K562 treated with DMSO at 1 percent for 48 hours (cell line): Measurements from ENCODE around the gene BRD4. TPM values are rescaled to one million over a fixed set of nuclear protein-coding genes. Genes with fewer than 3 reads are reported as not detected.

Source experiments
- total RNA-seq: library from RNA; unstranded; fragments of 300-600 nt; gene quantifications from 2 replicates; pipeline ENCODE4 v1.2.3, GENCODE V29; 2022; ENCODE audit warnings: low replicate concordance; ENCODE audit errors: extremely low read depth

Gene BRD4
- total RNA-seq = not detected in 2 replicates

GRCh38 chr19:15332311-15332996 is at the start of gene BRD4:
Gene BRD4, minus strand, starts transcription at chr19:15332539. Its CDS starts 59,440 bp downstream, at chr19:15273099.

DNA sequence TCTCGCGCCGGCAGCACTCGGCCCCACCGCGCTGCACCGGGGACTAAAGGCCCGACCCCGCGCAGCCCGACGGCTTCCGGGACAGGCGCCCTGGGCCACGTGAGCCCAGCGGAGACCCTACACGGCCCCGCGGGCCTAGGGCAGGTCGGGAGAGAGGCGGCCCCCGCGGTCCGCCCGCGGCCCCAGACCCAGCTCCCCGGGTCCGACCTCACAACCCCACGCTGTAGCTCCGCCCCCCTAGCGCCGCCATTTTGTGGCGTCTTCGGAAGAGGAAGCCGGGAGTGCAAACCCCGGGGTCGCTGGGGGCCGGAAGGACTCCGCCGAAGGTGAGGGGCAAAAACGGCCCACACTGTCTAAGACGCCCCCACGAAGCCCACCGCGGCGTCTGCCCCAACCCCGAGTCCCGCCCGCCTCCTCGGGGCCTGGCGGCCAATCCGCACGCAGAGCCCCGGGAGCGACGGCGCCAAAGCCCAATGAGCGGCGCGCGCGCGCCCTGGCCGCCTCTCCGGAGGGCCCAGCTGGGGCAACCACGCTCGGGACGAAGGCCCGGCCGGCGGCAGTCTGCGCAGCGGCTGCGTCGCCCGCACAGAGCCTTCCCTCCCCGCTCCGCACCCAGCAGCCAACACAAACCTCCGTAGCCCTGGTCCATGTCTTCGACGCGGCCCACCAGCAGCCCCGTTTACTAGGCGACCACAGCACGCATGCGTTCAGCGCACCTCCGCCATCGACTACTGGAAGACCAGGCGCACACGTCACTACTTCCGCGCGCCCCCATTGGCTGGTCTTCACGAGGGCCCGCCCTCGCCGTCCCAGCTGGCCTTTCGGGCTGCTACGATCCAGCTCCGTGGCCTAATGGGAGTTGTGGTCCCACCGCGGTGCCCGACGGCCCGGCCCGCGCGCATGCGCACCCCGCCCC is 47.0 kb upstream of the BRD4 start, which contains the start of gene AKAP8:
Gene AKAP8 (minus strand): TSS at position 705 of the 916 bp plus-strand sequence. CDS start 56 bp downstream, at position 649.

DNA sequence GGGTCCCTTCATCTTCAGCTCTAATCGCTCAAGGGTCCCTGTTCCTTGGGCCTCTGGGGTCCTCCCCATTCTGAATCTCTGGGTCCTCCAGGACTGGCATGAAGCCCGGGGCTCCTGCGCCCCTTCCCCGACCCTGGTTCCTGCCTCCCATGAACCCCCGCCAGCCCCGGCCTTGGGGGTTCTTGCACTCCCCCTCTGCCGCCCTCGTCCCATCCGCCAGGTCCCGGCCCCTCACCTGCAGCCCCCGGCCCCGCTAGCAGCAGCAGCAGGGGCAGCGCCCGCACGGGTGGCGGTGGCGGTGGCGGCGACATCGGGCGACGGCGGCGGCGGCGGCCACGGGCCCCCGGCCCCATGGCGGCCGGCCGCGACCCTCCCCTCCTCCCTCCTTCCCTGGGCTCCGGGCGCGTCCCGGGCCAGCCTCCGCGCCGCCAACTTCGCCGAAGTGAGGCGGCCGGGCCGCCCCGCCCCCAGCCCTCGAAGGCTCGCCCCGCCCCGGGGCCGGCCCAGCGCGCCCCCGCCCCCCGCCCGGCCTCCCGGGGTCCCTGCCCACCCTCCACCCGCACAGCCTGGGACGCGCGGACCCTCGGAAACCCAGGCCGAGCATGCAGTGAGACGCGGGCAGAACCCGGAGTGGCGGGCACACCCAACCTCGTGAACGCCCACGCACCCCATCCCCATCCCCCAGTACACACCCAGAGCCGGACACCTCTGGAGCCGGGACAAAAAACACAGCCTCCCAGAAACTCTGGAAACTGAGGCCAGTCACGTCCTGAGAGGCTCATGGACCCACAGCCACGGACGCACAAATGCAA is 131.6 kb downstream of the BRD4 start, which contains the start of gene NOTCH3:
Gene NOTCH3 (minus strand): TSS at position 443 of the 812 bp plus-strand sequence. CDS start 90 bp downstream, at position 353.

Other genes starting within 250 kb of the BRD4 start
- gene SYDE1, start 225.1 kb downstream of the BRD4 start, total RNA-seq = not detected in 2 replicates
- gene NOTCH3, start 131.5 kb downstream of the BRD4 start, total RNA-seq = not detected in 2 replicates
- gene EPHX3, start 100.1 kb downstream of the BRD4 start, total RNA-seq = not detected in 2 replicates
- not detected in 2 replicates for gene AKAP8, start 47.2 kb upstream of the BRD4 start, total RNA-seq
- gene AKAP8L, start 86.4 kb upstream of the BRD4 start, total RNA-seq = not detected in 2 replicates
- not detected in 2 replicates for gene WIZ, start 117.4 kb upstream of the BRD4 start, total RNA-seq
- gene RASAL3, start 132.0 kb upstream of the BRD4 start, total RNA-seq = not detected in 2 replicates
- not detected in 2 replicates for gene PGLYRP2, start 147.0 kb upstream of the BRD4 start, total RNA-seq
- gene CYP4F22, start 176.0 kb upstream of the BRD4 start, total RNA-seq = not detected in 2 replicates